ENCODE results near the gene FRMD5.

FRMD5 gene

DNA sequence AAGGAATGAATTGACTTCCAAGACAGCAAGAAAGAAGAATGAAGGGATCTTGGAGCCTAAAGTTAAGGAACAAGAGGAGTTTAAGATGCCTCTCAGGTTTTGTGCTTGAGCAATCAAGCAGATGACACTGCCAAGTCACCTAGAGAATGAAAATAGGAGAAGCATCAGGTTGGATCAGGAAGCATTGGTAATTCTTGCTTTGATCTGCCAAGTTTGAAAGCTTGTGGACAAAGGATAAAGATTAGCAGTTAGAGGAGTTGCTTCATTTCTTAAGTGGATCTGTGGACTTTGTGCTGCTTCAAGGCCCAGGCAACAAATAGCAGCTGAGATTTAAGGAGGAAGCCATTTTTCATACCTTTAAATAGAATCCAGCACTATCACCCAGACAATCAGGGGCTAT lies 35.6 kb downstream of the FRMD5 start:
- DNase-seq: no peak

DNA sequence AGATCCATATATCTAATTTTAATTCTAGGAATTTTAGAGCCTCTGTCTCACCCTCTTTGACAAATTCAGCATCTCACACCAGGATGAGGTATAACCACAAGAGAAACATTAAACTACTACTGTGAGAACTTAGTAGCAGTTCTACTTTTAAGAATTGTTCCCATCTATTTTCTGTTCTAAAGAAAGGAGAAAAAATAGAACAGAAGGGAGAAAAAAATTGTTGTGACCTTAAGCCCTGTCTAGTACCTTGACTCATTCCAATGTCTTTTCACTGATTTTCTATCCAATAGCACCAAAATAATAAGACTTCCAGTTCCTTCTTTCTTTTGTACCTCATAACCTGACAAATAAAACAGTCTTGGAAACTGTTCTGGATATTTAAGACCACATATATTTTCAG lies 37.0 kb downstream of the FRMD5 start:
- no peak for DNase-seq

DNA sequence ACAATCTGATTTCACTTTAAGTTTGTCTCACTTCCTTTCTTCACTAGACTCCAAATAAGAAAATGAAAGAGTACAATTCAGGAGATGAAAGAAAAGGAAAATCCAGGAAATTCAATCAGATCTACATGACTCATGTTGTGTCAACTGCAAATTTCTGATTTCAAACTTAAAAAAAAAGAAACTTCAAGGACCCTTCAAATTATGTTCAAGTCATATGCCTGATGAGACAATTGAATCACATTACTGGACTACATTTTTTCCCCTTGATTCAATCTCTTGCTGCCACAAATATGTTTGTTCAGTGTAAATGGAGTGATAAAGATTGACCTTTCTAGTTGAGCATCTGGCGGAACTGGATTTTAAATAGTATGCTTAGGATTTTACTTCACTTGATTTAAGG lies 37.4 kb downstream of the FRMD5 start:
- DNase-seq: no peak

DNA sequence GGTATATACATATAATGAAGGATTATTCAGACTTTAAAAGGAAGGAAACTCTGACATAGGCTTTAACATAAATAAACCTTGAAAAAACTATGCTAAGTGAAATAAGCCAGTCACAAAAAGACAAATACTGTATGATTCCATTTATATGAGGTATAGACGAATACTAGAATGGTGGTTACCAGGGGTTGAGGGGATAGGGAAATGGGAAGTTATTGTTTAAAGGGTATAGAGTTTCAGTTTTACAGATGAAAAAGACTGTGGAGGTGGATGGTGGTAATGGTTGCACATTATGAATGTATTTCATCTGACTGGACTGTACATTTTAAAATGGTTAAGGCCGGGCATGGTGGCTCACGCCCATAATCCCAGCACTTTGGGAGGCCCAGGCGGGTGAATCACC lies 41.7 kb downstream of the FRMD5 start:
- DNase-seq: no peak

DNA sequence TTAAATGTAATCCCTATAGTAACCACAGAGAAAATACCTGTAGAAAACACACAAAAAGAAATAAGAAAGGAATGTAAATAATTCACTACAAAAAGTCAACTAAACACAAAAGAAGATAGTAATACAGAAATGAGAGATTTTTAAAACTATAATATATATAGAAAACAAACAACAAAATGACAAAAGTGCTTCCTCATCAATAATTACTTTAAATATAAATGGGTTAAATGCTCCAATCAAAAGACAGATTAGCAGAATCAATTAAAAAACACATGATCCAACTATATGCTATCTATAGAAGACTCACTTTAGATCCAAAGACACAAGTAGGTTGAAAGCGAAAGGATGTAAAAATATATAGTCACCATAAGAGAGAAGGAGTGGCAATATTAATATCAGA lies 45.8 kb downstream of the FRMD5 start:
- DNase-seq: no peak

DNA sequence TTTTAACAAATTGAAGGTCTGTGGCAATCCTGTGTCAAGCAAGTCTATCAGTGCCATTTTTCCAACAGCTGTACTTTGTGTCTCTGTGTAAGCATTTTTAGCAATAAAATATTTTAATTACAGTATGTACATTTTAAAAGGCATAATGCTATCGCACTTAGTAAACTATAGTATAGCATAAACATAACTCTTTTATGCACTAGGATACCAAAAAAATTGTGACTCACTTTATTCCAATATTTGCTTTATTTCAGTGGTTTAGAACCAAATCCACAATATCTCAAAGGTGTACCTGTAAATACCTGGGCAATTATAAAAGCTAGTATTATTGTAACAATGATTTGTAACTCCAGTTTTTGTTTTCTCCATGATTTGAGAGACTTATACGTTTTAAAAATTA lies 46.5 kb downstream of the FRMD5 start:
- no peak for DNase-seq

DNA sequence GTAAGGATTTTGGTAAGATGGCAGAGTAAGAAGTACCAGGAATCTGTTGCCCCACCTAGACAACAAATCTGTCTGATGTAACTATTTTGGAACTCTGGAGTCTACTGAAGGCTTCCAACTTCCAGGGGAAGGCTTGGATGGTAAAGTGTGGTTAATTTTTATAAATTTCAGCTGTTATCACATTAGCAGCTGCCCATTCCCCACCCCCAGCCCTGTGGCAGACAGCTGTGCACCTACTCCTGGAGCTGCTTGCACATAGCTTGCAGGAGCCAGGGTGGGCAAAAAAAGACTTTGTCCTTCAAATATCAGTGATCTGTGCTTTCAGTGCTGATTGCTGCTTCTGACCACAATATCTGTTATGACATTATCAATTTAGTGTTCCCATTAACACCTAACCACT lies 47.4 kb downstream of the FRMD5 start:
- no peak for DNase-seq

DNA sequence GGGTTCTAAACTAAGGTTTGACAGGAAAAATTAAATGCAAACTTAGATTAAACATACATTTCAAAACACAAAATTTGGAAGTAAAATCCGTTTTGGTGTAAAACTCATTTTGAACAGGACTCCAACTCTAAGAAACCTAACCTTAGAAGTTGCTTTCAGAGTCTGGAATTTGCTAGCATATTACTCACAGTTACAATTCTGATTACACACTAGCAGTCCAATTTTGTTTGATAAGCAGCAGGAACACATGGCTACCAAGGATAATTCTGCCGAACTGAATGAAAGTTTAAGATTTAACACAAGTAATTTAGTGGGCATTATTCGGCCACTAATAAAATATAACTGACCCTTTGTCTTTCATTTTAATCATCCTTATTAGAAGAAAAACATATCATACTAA lies 49.6 kb downstream of the FRMD5 start:
- DNase-seq: no peak

DNA sequence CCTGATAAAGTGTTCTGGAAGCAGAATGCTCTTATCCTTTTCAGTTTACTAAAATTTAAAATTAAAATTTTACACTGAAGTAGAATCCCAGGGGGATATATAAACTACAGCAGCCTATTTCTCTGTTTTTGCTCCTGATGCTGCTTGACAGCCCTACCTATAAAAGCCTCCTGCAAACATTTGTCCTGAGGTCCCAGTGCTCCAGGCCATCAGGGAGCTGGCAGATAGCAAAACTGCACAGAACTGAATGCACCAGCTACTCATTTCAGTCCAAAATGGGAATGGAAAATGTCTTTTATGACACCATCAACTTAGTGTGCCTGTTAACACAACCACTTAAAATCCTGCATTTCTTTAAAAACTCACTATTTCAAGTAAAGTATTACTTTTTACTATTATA lies 50.1 kb downstream of the FRMD5 start:
- no peak for DNase-seq

DNA sequence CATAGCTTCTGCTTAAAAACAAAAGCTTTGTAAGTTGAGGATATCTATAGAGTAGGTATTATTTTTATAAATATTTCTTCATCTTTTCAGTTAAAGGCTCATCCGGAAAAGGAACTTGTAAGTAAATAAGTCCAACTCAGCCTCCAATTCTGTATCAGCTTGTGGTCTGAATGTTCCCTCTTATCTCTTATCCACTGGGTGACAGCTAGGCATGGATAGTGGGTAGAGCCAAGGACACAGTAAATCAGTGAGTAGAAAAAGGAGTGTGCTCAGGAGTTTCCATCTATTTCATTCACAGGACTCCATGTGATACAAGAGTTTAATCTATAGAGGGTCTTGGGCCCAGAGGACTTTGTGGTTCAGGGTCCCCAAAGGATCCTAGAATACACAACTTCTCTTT lies 50.9 kb downstream of the FRMD5 start:
- DNase-seq: no peak

DNA sequence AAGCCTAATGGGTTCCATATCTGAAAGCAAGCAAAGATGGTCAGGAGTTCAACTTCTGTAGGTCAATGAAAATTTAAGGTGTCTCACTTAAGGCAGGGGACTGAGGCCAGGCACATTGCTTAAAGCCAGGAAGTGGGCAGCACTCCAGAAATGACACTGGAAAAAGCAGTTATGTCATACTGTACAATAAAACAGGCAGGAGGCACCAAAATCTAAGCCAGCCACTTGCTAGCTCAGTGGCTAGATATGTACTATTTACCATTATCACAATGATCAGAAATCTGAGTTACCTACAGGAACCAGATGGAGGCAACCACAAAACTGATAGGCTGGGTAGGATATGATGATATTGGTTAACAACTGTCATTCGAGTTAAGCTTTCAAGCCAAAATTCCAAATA lies 57.3 kb downstream of the FRMD5 start:
- no peak for DNase-seq

DNA sequence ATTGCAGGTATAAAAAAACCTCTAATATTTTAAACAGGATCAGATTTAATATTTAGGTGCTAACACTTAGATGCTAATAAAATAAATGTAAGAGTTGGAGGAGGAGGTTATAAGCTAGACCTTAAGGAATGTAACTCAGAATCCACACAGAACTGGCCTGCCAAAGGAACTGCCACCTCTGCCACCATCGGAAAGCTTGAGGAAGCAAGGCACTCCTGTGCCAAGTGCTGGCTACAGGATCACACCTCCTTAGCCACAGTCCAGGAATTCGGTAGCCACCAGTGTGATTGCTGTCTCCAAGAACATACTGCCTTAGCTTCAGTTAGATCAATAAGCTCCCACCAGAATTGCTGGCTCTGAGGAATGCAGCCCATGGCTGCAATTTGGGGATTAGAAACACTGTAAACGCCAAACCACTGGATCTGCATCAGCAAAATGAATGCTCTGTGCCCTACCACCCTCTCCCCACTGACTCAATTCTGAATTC lies 58.0 kb downstream of the FRMD5 start:
- no peak for DNase-seq

DNA sequence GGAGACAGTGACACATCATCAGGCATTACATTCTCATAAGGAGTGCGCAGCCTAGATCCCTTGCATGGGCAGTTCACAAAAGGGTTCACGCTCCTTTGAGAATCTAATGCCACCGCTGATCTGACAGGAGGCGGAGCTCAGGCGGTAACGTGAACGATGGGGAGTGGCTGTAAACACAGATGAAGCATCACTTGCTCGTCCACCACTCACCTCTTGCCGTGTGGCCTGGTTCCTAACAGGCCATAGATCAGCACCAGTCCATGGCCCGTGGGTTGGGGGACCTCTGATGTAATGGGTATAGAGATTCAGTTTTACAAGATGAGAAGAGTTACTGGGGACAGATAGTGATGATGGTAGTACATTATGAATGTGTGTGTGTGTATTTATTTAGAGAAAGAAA lies 63.0 kb downstream of the FRMD5 start:
- no peak for DNase-seq

DNA sequence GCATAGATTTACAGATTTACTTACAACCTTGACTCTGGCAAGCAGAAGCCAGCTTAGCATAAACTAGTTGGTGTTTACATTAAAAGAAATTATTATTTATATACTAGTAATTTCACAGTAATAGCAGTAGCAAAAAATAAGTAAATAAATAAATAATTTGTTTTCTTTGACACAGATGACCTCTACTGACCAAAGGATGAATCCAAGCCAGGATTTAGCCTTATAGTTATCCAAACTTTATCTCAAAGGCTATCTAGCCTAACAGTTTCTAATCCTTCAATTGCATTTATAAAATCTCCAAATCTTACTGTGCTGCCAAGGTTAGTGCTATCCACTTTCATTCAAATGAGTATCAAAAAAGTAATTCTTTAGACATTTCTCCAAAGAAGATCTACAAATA lies 64.3 kb downstream of the FRMD5 start:
- no peak for DNase-seq

DNA sequence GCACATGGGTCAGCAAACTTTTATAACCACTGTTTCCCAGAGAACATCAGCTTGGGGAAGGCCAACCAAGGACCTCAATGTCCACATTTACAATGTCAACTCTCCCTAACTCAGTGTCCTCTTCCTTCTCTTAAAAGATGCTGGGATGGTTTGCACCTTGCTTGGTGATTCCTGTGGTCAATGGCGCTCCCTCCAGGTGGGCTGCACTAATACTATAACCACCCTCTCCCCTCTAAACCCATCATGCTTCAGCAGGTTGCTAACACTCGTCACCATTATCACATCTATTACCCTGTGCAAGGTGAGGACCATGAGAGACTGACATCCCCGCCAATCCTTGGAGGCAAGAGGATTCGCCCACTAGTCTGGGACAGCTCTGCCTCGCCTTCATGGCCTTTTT lies 65.2 kb downstream of the FRMD5 start:
- DNase-seq: no peak

DNA sequence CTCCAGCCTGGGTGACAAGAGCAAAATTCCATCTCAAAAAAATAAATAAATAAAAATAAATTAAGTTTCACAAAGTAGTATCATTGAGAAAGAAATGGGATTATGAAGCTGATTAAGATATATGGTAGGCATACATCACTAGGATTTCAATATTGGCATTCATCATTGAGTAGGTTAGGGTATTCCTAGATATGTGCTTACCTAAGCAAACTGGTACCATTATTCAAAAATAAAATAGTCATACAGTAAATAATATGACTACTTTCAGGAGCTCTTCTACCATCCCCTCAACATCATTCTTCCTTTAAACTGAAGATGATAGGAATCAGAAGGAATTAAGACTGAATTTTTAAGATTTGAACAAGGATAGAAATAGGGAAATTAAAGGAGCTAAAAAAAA lies 66.6 kb downstream of the FRMD5 start:
- no peak for DNase-seq

DNA sequence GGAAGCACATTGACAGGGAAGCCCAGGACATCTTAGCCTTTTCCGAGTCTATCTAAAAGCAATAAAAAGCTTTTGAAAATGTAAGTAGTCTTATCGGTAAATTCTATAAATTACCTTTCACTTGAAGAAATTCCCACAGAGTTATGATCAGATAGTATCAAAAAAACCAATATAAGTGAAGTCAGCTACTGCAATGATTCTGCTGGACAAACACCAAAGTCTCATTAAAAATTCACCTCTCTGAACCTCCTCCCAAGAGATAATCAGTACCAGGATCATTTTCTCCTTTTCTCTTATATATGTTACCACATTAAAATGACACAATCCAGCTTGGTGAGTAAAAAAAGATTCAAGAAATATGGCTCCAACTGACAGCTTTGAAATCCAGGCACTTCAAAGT lies 69.2 kb downstream of the FRMD5 start:
- DNase-seq: no peak

DNA sequence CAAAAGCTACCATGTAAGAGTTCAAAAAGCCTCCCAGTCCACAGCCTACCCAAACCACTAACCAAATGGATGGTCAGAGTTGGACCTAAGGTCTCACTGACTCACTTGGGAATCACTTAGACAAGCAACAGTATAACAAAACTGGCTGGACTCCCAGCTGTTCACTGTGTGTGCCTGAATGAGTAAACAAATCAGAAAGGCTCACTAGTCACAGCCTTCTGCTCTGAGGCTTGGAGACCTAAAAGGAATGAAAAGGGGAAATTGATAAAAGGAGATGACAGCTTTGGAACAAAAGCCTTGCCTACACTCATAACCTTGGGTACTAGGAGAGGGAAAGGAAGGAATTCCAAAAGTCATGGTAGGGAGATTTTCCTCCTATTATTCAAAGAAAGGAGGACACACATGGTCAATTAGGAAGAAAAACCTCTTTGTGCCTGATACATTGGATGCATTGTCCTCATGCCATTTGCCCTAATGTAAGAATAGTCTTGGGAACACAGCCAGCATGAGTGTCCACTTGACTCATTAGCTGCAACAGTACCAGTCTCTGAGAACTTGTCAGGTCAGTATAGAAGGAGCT lies 92.3 kb downstream of the FRMD5 start:
- no peak for DNase-seq

DNA sequence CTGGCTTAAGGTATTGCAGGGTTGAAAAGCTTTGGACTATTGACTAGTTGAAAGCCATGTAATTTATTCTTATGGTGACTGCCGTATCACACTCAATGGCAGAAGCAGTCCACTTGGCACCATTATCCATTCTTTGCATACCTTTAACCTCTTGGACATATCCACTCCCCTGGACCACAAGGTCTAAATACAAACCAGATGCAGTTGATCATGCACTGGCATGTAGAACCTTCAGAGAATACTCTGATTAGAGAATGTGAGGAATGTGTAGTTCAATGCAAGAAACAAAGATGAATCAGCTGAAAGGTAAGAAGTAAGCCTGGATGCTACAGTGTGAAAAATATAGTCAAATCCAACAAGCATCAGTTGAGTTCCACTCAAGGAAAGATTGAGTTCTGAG lies 93.1 kb downstream of the FRMD5 start:
- DNase-seq: no peak

DNA sequence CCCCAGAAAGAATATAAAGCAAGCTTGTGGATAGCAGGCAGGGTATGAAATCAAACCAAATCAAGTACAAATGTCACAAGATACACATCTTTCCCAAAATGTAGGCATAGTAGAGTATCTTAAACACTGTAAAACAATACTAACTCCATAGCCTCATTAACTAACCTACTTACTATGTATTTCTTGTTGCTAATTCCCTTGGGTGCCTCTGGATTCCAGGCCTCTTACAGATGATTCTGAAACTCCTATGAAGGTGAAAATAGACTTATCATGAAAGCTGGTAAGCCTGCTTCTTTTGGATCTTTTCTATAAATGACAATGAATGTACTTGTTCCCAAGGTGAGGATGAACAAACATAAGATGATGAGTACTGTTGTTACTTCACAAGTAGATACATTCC lies 93.8 kb downstream of the FRMD5 start:
- DNase-seq: no peak

DNA sequence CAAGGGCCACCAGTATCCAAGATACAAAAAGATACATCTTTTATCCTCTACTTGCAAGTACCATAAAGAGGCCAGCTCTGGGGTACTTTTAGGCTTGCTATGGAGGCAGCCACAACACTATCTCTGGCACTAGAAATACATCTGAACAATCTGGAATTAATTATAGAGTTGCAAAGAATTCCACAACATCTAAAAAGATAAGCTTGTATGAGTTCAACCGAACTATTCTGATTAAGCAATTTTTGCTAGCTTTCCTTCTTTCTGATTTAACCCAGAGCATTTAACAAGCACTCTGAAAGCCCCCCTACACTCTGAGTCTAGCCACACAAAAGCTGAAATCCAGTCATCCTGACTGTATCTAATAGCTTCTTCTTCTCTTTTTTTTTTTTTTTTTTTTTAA lies 95.4 kb downstream of the FRMD5 start:
- no peak for DNase-seq

DNA sequence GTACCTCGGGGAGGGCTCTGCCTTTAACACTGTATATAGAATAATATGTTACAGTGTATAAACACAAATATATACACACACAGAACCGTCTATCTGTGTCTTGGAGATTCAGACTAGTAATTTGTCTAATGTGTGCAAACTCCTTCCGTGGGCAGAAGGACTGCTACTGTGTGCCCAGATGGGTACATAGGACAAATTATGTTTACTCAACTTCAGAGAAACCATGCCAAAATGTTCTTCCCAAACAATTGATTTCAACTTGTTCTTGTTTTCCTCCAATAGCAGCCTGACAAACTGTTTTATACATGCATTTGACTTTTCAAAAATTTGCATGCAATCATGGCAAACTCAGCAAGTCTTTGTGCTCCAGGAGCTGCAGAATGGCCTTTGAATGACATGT lies 97.5 kb downstream of the FRMD5 start:
- no peak for DNase-seq

DNA sequence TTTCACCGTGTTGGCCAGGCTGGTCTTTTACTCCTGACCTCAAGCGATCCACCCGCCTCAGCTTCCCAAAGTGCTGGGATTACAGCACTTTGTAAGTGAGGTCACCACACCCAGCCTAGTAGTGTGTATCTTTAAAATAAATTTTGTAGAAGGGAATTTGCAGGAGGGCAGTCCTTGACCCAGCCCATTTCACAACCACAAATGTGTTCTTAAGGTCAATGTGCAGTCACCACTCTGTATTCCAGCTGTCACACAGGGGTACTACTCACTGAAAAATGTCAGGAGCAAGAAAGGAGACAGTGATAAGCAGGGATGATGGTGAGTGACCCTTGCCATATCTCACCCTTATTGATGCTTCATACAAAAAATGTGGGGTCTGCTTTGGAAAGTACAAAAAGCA lies 98.5 kb downstream of the FRMD5 start:
- DNase-seq: no peak

DNA sequence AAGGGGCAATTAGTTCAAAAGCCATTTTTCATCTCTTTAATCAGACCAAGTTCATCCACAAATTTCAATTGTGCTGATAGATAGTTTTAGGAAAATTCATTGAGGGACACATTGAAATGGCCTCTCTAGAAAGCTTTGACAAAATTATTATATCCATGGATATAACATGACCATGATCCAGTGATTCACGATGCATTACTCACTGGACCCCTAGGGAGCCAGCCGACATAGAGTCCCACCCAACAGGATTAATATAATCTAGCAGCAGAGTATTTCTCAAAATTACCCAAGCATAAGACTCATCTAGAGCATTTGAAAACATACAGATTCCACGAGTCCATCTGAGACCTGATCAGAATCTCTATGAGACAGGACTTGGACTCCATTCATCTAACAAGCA lies 100.3 kb downstream of the FRMD5 start:
- DNase-seq: no peak

DNA sequence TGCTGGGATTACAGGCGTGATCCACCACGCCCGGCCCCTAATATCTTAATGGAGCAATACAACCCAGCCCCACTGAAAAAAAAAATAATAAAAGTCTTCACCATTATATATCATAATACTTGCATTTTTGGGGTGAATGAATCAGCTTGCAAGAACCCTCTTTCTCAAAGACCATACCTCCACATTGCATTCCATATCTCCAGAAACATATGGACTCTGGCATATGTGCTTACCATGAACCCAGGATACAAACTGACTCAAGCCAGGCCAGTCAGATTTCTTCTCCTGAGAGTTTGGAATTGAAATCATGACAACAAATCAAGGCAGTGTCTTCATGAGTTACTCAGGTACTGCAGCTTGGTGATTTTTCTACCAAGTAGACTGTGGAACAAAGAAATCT lies 101.2 kb downstream of the FRMD5 start:
- no peak for DNase-seq

DNA sequence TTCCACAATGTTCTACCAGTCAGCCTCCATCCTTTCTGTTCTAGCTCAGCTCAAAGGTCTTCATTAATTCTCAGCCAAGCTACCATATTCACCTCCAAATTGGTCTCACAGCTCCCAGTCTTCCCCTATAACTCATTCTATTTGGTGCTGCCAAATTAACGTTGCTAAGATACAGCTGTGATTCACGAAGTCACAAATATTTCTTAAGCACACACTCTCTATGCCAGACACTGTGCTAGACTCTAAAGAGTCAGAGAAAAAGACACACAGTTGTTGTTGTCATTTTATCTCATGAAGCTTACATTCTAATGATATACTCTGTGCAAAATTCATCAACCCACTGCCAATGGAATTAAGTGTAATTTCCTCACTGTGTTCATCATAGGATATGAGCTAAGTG lies 102.8 kb downstream of the FRMD5 start:
- DNase-seq: no peak

Data from activated gamma-delta T cell (primary cell).